Fibroblast of mammary gland (primary cell): ENCODE results near the gene CDKAL1.

Experiments
- DNase-seq: peaks from one replicate; pipeline ENCODE4 v3.0.0-alpha.2; 2010; ENCODE audit warnings: low read depth
- H3K4me3 ChIP-seq: 2 replicates; pipeline ENCODE4 v1.5.1; 2011; ENCODE audit warnings: low read depth, mild to moderate bottlenecking, low read length, moderate library complexity; ENCODE audit not compliant: control insufficient read depth
- CTCF ChIP-seq: conservative IDR thresholded peaks from 2 replicates; pipeline ENCODE4 v1.5.1; 2011; ENCODE audit warnings: low read depth, low read length, inconsistent platforms; ENCODE audit not compliant: control insufficient read depth, insufficient read depth

The CDKAL1 gene

GRCh38 chr6:20711518-20711917, 177.3 kb downstream of the CDKAL1 start:
- no peak for TF ChIP-seq CTCF
- H3K4me3 ChIP-seq = no peak overlapping the region
- DNase-seq = peak; percentile 24

DNA sequence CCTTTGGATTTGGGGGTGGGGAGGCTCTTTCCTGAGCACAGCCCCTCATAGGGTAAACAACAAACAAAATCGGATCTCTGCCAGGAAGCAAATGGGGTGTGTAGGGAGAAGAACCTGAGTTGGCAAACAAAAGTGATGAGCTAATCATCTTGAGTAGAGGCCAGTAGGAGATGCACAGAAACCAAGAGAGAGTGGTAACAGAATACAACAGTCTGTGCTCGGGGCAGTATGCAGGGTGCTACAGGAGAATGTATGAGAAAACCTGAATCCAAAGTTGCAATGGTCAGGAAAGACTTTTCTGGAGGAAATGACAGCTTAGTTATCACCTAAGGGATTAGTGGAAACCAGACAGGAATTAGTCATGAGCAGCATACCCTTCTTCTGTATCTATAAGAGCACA, 177.8 kb downstream of the CDKAL1 start:
- DNase-seq = no peak
- no peak for TF ChIP-seq CTCF

GRCh38 chr6:20715135-20715806, 181.0 kb downstream of the CDKAL1 start:
- no peak overlapping the region for H3K4me3 ChIP-seq
- DNase-seq = no peak
- TF ChIP-seq CTCF = no peak

More for the DNA sequence above, 177.8 kb downstream of the CDKAL1 start:
- H3K4me3 ChIP-seq = no peak overlapping the region

DNA sequence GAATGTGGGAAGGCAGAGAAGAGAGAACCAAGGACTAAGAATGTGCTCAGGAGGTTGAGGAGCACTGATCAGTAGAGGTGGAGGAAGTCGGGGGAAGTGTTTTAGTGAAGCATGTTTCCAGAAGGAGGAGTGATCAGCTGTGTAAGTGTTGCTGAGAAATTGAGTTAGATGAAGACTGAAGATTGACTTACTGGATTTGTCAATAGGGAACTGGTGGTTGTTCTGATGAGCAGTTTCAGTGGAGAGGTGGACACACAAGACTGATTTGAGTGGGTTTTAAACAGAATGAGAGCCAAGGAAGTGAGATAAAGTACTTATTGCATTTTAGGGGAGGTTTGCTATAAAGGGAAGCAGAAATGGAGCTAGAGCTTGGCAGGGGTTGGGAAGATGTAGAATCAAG, 182.6 kb downstream of the CDKAL1 start:
- no peak for TF ChIP-seq CTCF
- H3K4me3 ChIP-seq = no peak overlapping the region
- DNase-seq = no peak

GRCh38 chr6:20717743-20718142, 183.5 kb downstream of the CDKAL1 start:
- no peak for DNase-seq
- no peak for TF ChIP-seq CTCF
- no peak overlapping the region for H3K4me3 ChIP-seq

- no peak for DNase-seq
- no peak for TF ChIP-seq CTCF
- H3K4me3 ChIP-seq = no peak overlapping the region
These were observed 184.7 kb downstream of the CDKAL1 start for GRCh38 chr6:20718705-20719653.
